ENCODE measurements around the gene CREBBP.

DNA sequence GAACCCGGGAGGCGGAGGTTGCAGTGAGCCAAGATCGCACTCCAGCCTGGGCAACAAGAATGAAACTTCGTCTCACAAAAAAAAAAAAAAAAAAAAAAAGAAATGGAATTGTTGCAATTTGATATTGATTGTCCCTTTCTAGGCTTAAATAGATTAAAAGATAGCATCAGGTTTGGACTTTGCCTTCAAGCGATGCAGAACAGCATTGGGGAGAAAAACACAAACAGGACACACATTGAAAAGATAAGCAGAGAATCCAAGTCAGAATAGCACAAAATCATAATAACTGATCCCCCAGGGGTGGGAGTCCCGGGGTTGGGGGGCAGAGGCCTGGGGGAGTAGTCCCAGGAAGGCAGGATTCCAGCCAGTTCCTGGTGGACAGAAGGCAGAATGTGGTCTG is 3.9 kb upstream of the CREBBP start:
- TF ChIP-seq CTCF (conservative IDR thresholded peaks at IDR 0.05): no peak
- no peak for TF ChIP-seq ZFX (IDR thresholded peaks at IDR 0.05)
